ENCODE results near the gene IRAK1.
"Not testable (repeated sequence)": the region's sequence is repeated elsewhere in the genome, so short reads cannot be mapped to it uniquely, and the experiment has no call there.

Gene IRAK1

GRCh38 chrX:153995504-153995903 is 24.2 kb downstream of the IRAK1 start:
- no peak for DNase-seq (ENCODE audit: low read depth)

GRCh38 chrX:153994398-153994797 is 25.3 kb downstream of the IRAK1 start:
- not testable (repeated sequence) for DNase-seq (ENCODE audit: low read depth)

DNA sequence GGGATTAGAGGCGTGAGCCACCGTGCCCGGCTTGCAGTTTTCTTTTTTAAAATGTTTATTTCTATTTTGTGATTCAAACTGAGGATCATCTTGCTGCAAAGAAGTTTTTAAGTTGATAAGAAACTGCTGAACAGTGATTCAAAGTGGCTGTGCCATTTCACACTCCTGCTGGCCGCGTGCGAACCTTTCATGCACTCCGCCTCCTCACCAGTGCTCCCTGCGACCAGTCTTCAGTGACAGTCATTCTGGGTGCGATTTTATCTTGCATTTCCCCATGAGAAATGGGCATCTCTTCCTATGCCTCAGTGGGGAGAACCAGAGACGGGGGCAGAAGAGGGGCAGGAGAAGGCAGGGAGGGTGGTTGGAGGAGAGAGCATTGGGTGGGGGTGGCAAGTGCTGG is 25.7 kb downstream of the IRAK1 start:
- DNase-seq (ENCODE audit: low read depth), result no peak

DNA sequence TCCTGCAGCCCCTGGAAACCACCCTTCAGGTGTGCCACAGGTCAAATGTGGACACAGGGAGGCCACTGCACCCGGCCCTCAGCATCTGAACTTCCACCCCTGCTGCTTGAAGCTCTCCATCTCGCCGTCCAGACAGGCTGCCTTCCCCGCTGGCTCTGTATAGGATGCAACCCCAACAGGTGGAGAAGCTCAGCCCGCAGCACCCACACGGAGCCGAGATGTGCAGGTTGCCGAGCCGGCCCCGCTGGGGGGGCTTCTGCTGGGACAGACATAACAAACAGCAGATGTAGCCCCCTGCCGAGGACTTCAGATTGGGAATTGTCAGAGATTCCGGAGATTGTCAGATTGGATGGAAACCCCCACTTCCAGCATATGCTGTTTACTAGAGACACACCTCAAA is 26.6 kb downstream of the IRAK1 start:
- DNase-seq (ENCODE audit: low read depth), result no peak

DNA sequence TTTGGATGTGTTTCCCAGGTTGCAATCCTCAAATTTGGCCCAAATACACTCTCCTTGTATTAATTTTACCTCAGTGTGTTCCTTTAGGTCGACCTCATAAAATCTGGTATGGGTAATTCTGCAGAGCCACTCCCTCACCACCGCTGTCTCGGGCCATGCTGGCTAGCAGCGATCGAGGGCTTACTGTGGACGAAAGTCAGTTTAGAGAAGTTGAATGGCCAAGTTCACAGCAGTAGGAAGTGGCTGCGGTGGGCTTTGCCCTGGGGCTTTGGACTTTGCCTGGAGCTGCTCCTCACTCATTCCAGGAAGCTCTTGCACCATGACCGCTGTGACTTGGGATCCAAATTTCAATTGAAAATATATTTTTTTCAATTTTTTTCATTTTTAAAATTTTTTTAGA is 27.5 kb downstream of the IRAK1 start:
- DNase-seq (ENCODE audit: low read depth), result no peak

DNA sequence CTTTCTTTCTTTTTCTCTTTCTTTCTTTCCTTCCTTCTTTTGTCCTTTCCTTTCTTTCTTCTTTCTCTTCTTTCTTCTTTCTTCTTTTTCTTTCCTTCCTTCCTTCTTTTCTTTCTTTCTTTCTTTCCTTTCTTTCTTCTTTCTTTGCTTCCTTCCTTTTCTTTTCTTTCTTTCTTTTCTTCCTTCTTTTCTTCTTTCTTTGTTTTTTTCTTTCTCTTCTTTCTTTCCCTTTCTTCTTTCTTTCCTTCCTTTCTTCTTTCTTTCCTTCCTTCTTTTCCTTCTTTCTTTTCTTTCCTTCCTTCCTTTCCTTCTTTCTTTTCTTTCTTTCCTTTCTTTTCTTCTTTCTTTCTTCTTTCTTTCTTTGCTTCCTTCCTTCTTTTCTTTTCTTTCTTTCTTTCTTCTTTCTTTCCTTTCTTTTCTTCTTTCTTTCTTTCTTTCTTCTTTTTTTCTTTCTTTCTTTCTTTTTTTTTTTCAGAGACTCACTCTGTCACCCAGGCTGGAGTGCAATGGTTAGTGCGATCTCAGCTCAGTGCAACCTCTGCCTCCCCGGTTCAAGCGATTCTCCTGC is 28.6 kb downstream of the IRAK1 start:
- DNase-seq (ENCODE audit: low read depth), result no peak

- DNase-seq (ENCODE audit: low read depth), result no peak
Measured at GRCh38 chrX:153989973-153990655, 29.6 kb downstream of the IRAK1 start.

- DNase-seq (ENCODE audit: low read depth), result no peak
Measured at GRCh38 chrX:153988493-153988892, 31.2 kb downstream of the IRAK1 start.

DNA sequence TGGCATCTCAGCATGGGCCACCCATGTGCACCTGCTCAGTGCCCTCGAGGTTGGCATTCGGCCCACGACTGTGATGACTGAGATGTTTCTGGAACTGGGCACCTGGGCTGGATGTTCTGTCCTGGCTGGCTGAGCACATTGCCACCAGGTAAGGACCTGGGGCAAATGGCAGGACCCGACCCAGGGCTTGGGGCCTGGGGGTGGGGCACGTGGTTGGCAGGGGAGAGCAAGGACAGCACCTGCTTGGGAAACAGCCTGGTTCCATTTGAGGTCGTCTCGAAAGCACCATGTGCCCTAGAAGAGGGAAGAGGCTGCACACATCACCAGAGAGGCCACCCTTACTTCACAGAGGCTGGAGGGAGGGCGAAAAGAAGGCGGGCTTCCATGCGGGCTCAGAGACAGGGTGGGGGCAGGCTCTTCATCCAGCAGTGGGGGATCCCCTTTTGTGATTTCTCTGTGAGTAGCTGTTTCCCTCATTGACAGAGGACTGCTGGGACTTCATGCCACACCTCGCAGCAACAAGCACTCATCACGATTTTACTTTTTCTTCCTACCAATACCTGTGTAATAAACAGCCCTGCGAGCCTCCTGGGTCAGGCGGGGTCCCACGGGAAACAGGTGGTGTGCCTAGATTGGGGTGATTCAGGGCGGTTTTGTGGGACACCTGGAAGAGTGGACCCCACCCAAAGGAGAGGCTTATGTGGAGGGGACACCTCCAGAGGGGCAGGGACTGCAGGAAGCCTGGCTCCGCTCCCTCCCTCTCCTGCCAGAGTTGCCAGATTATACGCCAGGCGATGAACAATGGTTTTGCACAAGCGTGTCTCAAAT is 35.1 kb downstream of the IRAK1 start:
- DNase-seq (ENCODE audit: low read depth), result no peak

- no peak for DNase-seq (ENCODE audit: low read depth)
Measured at GRCh38 chrX:153983321-153983801, 36.3 kb downstream of the IRAK1 start.

DNA sequence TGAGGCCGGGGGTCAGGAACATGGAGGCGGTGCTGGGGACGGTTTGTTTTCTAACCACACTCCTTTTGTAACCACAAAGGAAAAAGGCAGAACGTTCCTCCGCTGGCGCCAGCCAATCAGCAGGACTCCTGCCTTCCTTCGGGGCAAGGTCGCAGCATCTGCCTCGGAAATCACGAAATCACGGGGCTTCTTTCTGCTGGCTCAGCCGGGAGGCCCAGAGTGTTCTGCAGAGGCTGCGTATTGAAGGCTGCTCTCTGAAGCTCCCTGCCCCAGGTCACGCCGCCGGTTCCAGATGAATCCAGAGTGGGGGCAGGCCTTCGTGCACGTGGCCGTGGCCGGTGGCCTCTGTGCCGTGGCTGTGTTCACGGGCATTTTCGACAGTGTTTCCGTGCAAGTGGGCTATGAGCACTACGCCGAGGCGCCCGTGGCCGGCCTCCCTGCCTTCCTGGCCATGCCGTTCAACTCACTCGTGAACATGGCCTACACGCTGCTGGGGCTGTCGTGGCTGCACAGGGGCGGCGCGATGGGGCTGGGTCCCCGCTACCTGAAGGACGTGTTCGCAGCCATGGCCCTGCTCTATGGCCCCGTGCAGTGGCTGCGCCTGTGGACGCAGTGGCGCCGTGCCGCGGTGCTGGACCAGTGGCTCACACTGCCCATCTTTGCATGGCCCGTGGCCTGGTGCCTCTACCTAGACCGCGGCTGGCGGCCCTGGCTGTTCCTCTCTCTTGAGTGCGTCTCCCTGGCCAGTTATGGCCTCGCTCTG is 37.8 kb downstream of the IRAK1 start:
- DNase-seq (ENCODE audit: low read depth), result peak; percentile 70

DNA sequence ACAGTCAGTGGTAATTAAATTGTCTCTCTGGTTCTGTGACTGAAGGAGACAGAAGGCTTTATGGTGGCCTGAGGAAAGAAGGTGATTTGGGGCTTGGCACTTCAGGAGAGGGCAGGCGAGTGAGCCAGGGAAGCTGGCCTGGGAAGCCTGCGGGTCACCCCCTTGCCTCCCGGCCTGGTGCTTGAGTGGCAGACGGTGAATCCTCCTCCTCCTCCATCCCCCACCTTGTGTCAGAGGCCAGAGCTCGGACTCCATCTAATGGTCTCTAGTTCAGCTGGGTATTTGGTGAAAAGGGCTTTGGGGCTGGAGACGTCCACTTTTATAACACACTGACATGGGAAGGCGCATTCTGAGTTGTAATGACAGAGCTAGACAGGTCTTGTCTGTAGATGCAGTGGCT is 38.5 kb downstream of the IRAK1 start:
- no peak for DNase-seq (ENCODE audit: low read depth)

- not testable (repeated sequence) for DNase-seq (ENCODE audit: low read depth)
Measured at GRCh38 chrX:153980394-153980793, 39.3 kb downstream of the IRAK1 start.

GRCh38 chrX:153974726-153975286 is 44.9 kb downstream of the IRAK1 start:
- no peak for DNase-seq (ENCODE audit: low read depth)

DNA sequence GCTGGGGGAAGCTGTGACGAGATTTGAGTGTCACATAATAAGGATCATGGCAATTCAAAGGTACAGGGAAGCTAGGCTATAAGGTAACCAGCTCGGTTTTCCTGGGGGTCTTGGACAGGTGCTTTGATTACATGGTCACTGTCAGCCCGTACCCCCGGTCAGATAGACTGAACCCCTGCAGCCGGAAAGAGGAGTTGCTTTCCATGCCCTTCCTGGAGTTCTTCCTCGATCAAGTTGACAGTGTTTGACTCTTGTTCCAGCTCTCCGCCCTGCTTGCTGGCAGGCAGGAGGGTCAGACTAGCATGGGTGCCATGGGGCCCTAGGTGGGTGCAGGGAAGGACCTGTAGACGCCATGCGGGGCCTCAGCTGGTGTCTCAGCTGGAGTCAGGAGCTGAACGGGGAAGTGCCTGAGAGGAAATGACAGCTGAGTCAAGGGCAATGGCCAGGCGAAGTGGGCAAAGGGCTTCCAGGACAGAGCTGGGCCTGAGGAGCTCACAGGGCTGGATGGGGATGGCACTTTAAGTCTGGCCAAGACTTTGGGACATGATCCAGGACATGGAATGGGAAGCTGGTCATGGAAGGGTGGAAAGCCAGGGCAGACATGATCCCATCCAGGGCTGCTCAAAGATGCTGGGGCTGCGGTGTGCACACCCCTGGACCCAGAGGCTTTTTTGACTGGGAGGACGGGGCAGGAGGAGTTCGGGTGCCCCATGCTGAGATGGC is 45.5 kb downstream of the IRAK1 start:
- DNase-seq (ENCODE audit: low read depth), result no peak

- no peak for DNase-seq (ENCODE audit: low read depth)
Measured at GRCh38 chrX:153973127-153974002, 46.3 kb downstream of the IRAK1 start.

DNA sequence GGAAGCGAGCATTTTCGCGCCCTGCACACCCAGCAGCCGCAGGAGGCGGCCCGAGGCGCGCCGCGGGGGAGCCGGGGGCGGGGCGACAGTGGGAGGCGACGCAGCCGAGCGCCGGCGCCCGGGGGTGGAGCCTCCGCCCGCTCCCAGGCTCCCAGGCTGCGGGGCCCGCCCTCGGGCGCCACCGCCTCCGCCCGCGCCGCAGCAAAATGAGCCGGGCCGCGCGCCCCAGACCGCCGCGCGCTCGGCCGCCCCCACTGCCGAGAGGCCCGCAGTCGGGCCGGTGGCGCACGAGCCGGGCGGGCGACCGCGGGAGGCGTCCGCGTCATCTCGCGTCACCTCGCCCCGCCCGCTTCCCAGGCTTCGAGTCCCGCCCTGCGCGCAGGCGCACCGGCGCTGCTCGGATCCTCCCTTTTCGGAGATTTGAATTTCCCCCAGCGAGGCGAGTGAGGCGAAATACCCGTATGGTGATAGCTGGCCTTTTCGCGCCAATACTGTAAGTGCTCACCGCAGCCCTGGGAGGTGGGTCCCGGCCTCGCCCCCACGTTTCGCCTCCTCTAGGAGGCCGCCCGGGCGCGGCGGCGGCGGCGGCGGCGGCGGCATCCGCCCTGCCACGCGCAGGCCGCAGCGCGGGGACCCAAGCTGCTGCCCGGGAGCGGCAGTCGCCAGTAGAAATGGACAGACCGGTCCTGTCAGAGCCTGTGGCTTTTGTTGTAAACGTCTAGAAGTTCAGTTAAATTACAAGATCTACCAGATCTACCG is 47.2 kb downstream of the IRAK1 start, which contains the start of gene TMEM187:
Gene TMEM187, plus strand, starts transcription at position 387 of the 759 bp plus-strand sequence. CDS start 9,309 bp downstream, outside the sequence.
- peak; percentile 73 for DNase-seq (ENCODE audit: low read depth)

- peak; percentile 75 for DNase-seq (ENCODE audit: low read depth)
Measured at GRCh38 chrX:153971450-153972367, 48.0 kb downstream of the IRAK1 start, which contains the start of gene HCFC1. TSS of gene HCFC1 (minus strand) at chrX:153971818. CDS start at chrX:153970840, 978 bp downstream.
